Measurements from ENCODE around the gene UMAD1.

DNA sequence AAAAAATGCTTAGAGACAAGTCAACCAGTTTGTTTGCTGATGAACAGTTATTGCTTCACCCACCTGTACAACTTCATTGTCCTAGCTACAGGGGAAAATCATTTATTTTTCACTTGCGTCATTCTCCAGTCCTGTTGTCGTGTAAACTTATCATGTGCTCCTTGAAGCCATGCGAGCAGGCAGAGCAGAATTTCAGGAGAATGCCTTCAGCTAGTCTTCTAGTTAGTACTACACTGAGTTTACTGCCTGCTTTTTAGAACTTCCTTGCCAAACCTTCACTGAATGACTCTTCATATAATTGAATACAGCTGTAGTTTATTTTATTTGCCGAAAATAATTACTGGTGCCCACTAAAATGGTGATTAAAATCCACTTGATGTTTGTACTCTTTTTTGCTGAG, 62.3 kb downstream of the UMAD1 start:
- TF ChIP-seq POLR2A (IDR thresholded peaks at IDR 0.05), result no peak
- TF ChIP-seq, protein P1, sequence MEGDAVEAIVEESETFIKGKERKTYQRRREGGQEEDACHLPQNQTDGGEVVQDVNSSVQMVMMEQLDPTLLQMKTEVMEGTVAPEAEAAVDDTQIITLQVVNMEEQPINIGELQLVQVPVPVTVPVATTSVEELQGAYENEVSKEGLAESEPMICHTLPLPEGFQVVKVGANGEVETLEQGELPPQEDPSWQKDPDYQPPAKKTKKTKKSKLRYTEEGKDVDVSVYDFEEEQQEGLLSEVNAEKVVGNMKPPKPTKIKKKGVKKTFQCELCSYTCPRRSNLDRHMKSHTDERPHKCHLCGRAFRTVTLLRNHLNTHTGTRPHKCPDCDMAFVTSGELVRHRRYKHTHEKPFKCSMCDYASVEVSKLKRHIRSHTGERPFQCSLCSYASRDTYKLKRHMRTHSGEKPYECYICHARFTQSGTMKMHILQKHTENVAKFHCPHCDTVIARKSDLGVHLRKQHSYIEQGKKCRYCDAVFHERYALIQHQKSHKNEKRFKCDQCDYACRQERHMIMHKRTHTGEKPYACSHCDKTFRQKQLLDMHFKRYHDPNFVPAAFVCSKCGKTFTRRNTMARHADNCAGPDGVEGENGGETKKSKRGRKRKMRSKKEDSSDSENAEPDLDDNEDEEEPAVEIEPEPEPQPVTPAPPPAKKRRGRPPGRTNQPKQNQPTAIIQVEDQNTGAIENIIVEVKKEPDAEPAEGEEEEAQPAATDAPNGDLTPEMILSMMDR (IDR thresholded peaks at IDR 0.05), result no peak

Data from testis (tissue), 2 donors.